Ramos (cell line): ENCODE data around the gene PTPRK.

Source experiments
- in situ Hi-C: fragments of 300-500 bp; cut with MboI; formaldehyde crosslinking; loops from one replicate; pipeline ENCODE4 v1.14.3; 2022; ENCODE audit warnings: low sequenced_read_pairs; ENCODE audit not compliant: unreplicated experiment

PTPRK gene

DNA sequence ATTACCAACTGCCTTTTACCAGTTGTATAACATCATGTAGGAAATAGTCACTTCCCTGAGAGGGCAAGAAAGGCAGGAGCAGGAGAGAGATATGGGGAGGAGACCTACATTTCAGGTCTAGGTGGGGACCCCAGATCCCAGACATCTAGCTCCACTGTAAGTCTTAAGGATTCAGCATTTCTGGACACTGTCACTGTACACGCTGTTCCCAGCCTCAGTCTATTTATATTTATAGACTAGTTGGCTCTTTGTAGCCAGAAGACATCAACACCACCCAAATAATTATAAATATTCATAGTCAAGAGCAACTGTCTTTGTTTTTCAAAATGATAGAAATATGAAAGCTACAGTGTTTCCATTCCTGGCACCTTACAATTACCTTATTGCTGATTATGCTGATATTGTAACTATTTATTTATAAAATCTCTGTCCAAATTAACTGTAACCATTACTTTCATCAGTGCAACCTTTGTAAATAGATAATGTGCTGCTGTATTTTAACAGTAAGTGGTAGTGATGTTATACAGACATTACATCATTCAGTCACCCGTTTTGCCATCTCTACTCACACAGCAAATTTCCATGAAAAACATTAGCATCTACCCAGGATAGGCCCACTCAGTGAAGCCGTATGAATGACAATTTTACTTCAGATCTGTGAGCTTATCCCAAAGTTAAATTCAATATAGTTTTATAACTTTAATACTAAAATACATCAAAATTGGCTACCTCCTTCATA lies 162.8 kb downstream of the PTPRK start:
- in situ Hi-C loops, result no loop called here

- in situ Hi-C loops, result no loop called here
Observed at GRCh38 chr6:128352366-128352765, 168.0 kb downstream of the PTPRK start.

GRCh38 chr6:128351255-128351514 lies 169.2 kb downstream of the PTPRK start:
- in situ Hi-C loops, result no loop called here

DNA sequence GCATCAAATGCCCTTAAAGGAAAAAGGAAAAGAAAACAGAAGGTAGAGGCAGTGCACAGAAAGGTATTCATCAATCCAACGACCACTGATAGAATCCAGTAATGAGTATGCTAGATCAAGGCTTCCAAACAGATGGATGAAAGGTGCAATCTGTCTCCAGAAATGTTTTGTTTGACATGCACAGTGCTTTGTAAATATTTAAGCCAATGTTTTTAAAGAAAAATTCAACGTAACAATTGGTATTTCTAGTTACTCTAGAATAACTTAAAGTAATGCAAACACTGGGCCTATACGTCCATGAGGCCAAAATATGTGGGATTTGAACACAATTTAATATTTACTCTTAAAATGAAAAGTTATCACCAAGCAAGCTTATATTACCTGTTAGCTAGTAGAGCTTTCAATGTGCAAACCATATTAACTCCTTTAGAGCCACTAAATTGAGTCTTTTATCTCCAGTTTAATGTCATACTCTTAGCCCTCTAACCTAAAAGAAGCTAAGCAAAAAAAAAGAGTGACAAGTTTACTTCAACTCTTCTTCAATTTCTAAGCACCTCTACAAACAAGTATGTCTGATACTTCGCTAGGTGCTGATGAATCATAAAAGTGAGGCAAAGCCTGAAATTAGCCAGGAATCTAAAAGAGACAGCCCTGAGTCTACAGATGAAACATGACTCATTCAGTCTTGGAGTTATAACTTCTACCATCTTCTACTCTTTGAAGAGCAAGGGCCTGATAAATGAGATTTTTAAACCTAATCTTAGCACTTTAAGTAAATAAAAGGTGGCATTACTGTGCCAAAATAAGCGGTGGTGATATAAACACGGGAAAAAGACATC lies 169.8 kb downstream of the PTPRK start:
- in situ Hi-C loops, result no loop called here

DNA sequence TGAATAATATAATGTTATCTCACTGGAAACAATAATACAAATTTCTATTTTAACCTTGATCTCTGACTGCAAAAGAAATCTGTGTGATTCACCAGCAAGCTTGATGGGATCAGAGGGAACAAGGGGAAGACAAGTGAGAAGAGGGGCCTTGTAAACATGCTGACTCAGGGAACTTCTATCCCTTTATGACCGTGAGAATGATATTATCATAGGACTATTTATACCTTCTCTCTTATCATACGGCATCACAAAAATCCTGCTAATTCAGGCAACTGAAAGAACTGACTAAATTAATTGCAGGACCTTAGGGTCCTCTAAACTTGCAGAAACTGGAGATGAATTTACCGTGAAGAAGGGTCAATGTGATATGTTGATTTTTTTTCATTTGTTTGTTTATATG lies 173.3 kb downstream of the PTPRK start:
- in situ Hi-C loops, result no loop called here

- in situ Hi-C loops, result no loop called here
Observed at GRCh38 chr6:128346569-128346968, 173.8 kb downstream of the PTPRK start.

DNA sequence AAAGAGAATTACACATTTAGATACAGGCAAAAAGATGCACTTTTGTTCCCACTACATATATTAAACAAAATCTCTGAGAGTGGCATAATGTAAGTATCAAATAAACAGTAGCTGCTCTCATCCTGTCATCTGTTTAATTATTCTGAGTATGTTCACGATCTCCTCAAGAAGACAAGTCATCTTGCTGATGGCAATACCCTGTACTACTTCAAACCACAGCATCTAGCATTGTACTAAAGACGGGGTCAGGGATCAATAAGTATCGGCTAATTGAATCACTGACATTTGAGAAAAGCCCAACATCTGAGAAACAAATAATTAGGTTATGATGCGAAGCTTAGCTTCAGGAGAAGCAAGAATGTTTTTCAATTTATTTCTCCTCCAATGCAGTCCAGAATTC lies 175.1 kb downstream of the PTPRK start:
- in situ Hi-C loops, result no loop called here

DNA sequence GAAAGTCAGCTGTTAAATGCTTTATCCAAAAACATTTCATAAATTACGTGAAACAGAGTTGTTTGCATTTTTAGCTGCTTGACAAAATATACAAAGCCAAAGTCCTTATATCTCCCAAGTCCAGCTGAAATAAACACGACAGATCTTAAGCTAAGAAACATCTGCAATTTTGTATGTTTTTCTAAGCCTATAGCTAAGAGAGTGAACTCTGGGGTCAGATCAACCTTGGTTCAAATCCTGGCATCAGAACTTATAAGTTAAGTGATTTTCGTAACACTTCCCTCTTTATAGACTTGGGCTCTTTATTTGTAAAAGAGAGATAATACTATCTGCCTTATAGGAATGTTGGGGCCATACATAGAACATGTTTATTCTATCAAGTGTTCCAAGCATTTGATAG lies 176.7 kb downstream of the PTPRK start:
- in situ Hi-C loops, result no loop called here

- in situ Hi-C loops, result no loop called here
Observed at GRCh38 chr6:128339635-128340450, 180.6 kb downstream of the PTPRK start.

GRCh38 chr6:128337619-128338018 lies 182.8 kb downstream of the PTPRK start:
- in situ Hi-C loops, result no loop called here

DNA sequence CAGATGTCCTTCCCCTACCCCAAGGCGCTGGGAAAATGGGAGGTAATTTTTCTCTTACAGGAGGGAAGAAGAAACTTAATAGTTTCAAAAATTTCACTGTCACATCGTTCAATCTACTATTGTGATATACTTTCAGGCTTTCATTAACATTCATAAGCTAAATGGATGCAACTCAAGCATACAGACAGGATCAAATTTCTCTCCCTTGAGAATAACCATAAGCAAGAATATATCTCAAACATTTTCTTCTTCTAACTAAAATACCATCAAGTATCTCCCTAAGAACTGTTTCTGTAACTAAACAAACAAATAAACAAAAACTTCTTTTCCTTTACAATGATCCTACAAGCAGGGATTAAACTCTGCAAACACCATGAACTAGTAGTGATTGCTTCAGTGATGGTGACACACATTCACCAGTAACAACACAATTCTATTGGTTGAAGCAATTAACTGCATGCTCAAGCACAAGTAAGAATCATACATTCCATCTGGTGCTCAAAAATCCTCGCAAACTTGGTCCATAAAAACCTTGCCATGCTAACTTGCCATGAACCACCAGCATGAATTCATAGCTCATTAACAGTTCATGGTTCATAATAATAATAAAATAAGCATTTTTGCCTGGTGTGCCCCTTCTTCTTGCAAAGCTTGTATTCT lies 183.8 kb downstream of the PTPRK start:
- in situ Hi-C loops, result no loop called here

- in situ Hi-C loops, result no loop called here
Observed at GRCh38 chr6:128335963-128336362, 184.4 kb downstream of the PTPRK start.

DNA sequence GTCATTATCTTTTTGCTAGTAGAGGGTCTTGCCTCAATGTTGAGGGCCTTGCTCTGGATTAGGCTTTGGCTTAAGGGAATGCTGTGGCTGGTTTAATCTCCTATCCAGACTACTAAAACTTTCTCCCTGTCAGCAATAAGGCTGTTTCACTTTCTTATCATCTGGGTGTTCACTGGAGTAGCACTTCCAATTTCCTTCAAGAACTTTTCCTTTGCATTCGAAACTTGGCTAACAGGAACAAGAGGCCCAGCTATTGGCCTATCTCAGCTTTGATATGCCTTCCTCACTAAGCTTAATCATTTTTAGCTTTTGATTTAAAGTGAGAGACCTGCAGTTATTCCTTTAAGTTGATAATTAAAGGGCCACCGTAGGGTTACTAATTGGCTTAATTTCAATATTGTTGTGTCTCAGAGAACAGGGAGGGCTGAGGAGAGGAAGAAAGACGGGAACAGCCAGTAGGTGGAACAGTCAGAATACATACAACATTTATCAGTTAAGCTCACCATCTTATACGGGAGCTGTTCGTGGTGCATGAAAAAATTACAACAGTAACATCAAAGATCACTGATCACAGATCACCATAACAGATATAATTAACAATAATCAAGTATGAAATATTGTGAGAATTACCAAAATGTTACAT lies 186.7 kb downstream of the PTPRK start:
- in situ Hi-C loops, result no loop called here

GRCh38 chr6:128327890-128328289 lies 192.5 kb downstream of the PTPRK start:
- in situ Hi-C loops, result no loop called here

GRCh38 chr6:128323011-128323410 lies 197.4 kb downstream of the PTPRK start:
- in situ Hi-C loops, result no loop called here

DNA sequence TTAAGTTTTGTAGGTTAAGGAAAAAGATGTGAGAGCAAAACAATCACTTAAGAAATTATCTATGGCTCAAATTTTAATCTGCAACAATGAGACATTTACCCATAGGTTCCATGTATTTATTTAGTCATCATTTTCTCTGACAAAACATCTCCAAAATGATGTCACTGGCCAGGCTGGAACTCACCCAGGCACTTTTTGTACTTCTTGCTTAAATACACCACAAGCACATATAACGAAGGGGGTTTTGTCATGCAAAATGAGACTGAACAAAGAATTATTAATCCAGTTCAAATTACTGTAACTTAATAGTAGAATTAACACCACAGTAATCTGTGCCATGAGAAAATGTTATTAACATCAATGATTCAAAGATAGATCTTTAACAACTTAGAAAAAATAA lies 200.5 kb downstream of the PTPRK start:
- in situ Hi-C loops, result no loop called here

DNA sequence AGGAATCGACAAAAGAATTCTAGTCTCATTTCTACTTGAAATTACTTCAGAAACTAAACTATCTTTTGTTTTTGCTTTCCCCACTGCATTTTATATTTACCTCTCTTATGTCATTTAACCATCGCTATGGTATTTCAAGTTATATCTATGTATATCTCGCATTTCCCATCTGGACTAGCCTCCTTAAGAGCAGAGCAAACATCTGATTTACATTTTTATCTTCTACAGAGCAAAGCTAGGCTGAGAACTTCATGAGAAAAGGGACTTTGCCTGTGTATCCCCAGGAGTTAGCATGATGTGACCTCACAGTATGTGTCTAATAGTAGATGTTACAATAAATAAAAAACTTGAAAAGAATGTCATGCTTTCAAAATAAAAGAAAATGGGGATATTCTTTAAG lies 201.2 kb downstream of the PTPRK start:
- in situ Hi-C loops, result no loop called here

- in situ Hi-C loops, result no loop called here
Observed at GRCh38 chr6:128316258-128316929, 204.0 kb downstream of the PTPRK start.

GRCh38 chr6:128314190-128314589 lies 206.2 kb downstream of the PTPRK start:
- in situ Hi-C loops, result no loop called here
